HG02870 (cell line): ENCODE measurements around the gene C4orf51.
"Not testable (repeated sequence)": the region's sequence is repeated elsewhere in the genome, so short reads cannot be mapped to it uniquely, and the experiment has no call there.

Source experiments
- ATAC-seq: cut with Tn5 transposase; IDR thresholded peaks from one replicate; pipeline ENCODE4 v1.9.1; 2021; ENCODE audit warnings: mild to moderate bottlenecking, moderate library complexity; ENCODE audit not compliant: unreplicated experiment

Gene C4orf51

GRCh38 chr4:145679991-145680455 is at the start of gene C4orf51:
Gene C4orf51, plus strand, starts transcription at chr4:145680146. Its CDS starts 58 bp downstream, at chr4:145680204.
- no peak for ATAC-seq

GRCh38 chr4:145635117-145635516 is 44.8 kb upstream of the C4orf51 start:
- no peak for ATAC-seq

GRCh38 chr4:145635630-145636029 is 44.3 kb upstream of the C4orf51 start:
- ATAC-seq = no peak

GRCh38 chr4:145639186-145639698 is 40.7 kb upstream of the C4orf51 start:
- peak; percentile 53 for ATAC-seq

GRCh38 chr4:145640236-145640635 is 39.7 kb upstream of the C4orf51 start:
- ATAC-seq = not testable (repeated sequence)

- no peak for ATAC-seq
Observed at GRCh38 chr4:145643295-145643694, 36.7 kb upstream of the C4orf51 start.

GRCh38 chr4:145644699-145645098 is 35.2 kb upstream of the C4orf51 start:
- no peak for ATAC-seq

- ATAC-seq = no peak
Observed at GRCh38 chr4:145656156-145656555, 23.8 kb upstream of the C4orf51 start.

GRCh38 chr4:145660064-145660463 is 19.9 kb upstream of the C4orf51 start:
- ATAC-seq = no peak

GRCh38 chr4:145663194-145663593 is 16.8 kb upstream of the C4orf51 start:
- ATAC-seq = no peak

GRCh38 chr4:145665773-145666172 is 14.2 kb upstream of the C4orf51 start:
- ATAC-seq = no peak

GRCh38 chr4:145670422-145670821 is 9.5 kb upstream of the C4orf51 start:
- no peak for ATAC-seq

GRCh38 chr4:145679520-145679919 is 426 bp upstream of the C4orf51 start:
- ATAC-seq = no peak

GRCh38 chr4:145680902-145681301 is 956 bp downstream of the C4orf51 start:
- no peak for ATAC-seq

- ATAC-seq = no peak
Observed at GRCh38 chr4:145681518-145681917, 1.6 kb downstream of the C4orf51 start.

GRCh38 chr4:145681956-145682355 is 2.0 kb downstream of the C4orf51 start:
- no peak for ATAC-seq

- ATAC-seq = no peak
Observed at GRCh38 chr4:145686991-145687390, 7.0 kb downstream of the C4orf51 start.

- ATAC-seq = no peak
Observed at GRCh38 chr4:145690610-145691009, 10.7 kb downstream of the C4orf51 start.

- not testable (repeated sequence) for ATAC-seq
Observed at GRCh38 chr4:145691416-145691815, 11.5 kb downstream of the C4orf51 start.

GRCh38 chr4:145694929-145695328 is 15.0 kb downstream of the C4orf51 start:
- no peak for ATAC-seq

- ATAC-seq = peak; percentile 97
Observed at GRCh38 chr4:145697332-145697731, 17.4 kb downstream of the C4orf51 start.

GRCh38 chr4:145698507-145698906 is 18.6 kb downstream of the C4orf51 start:
- no peak for ATAC-seq

GRCh38 chr4:145703850-145704497 is 24.0 kb downstream of the C4orf51 start:
- ATAC-seq = no peak
